ENCODE results near the gene DKK3.

DNA sequence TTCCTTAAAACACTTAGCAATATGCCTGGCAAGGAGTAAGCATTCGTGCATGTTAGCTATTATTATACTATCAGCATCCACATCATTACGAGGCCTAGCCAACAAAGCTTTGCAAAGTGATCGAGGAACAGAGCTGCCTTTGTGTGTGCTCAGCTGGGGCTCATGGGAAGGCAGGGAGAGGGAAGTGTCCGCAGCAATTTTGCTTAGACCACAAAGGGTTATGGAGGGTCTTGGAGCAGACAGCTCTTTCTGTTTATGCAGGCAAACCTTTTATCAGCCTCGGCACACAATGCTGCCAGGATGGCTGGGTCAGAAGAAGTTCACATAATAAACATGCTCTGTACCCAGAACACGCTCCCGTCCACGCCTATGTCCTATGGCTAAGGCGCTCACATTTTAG lies 10.9 kb upstream of the DKK3 start:
- TF ChIP-seq EZH2 (IDR thresholded peaks at IDR 0.05): no peak
- no peak for TF ChIP-seq FOXP2 (optimal IDR thresholded peaks at IDR 0.05; ENCODE audit: control extremely low read depth, extremely low read length, insufficient read depth)

All from SK-N-MC (cell line).